NAMALWA (cell line): Measurements from ENCODE around the gene ANKRD2.

Experiments
- DNase-seq: peaks from one replicate; pipeline ENCODE4 v3.0.0-alpha.2; 2015; ENCODE audit warnings: low spot score

ANKRD2 gene

GRCh38 chr10:97596101-97597082, 23.8 kb downstream of the ANKRD2 start:
- DNase-seq, result no peak

- no peak for DNase-seq
Measured at GRCh38 chr10:97597778-97598177, 25.2 kb downstream of the ANKRD2 start.

GRCh38 chr10:97598407-97599271, 26.1 kb downstream of the ANKRD2 start:
- no peak for DNase-seq

GRCh38 chr10:97599272-97599619, 26.7 kb downstream of the ANKRD2 start:
- no peak for DNase-seq

GRCh38 chr10:97600616-97601015, 28.0 kb downstream of the ANKRD2 start:
- no peak for DNase-seq

- no peak for DNase-seq
Measured at GRCh38 chr10:97601268-97602215, 29.0 kb downstream of the ANKRD2 start.

- DNase-seq, result no peak
Measured at GRCh38 chr10:97607095-97607636, 34.6 kb downstream of the ANKRD2 start.

GRCh38 chr10:97608991-97609561, 36.5 kb downstream of the ANKRD2 start:
- no peak for DNase-seq

- no peak for DNase-seq
Measured at GRCh38 chr10:97611473-97611872, 38.9 kb downstream of the ANKRD2 start.

- DNase-seq, result peak; percentile 62
Measured at GRCh38 chr10:97612386-97612785, 39.8 kb downstream of the ANKRD2 start.

GRCh38 chr10:97618285-97618684, 45.7 kb downstream of the ANKRD2 start:
- no peak for DNase-seq

- DNase-seq, result no peak
Measured at GRCh38 chr10:97618733-97619132, 46.2 kb downstream of the ANKRD2 start.

GRCh38 chr10:97623277-97623676, 50.7 kb downstream of the ANKRD2 start:
- no peak for DNase-seq

- DNase-seq, result no peak
Measured at GRCh38 chr10:97627731-97628130, 55.2 kb downstream of the ANKRD2 start.

- DNase-seq, result no peak
Measured at GRCh38 chr10:97628228-97628627, 55.6 kb downstream of the ANKRD2 start.

- DNase-seq, result no peak
Measured at GRCh38 chr10:97629289-97629688, 56.7 kb downstream of the ANKRD2 start.

GRCh38 chr10:97631098-97631497, 58.5 kb downstream of the ANKRD2 start:
- no peak for DNase-seq

GRCh38 chr10:97632949-97633884, 60.6 kb downstream of the ANKRD2 start, which contains the start of gene MORN4:
Gene MORN4 (minus strand): TSS chr10:97633500. CDS start chr10:97619653, 13,847 bp downstream.
- DNase-seq, result peak; percentile 95
